KG1 (cell line): Measurements from ENCODE around the gene BCL7B.
"Not testable (repeated sequence)": the region's sequence is repeated elsewhere in the genome, so short reads cannot be mapped to it uniquely, and the experiment has no call there.

Experiments used
- DNase-seq: peaks from one replicate; lab custom pipeline; 2025; lab: John Stamatoyannopoulos, UW

Gene BCL7B

DNA sequence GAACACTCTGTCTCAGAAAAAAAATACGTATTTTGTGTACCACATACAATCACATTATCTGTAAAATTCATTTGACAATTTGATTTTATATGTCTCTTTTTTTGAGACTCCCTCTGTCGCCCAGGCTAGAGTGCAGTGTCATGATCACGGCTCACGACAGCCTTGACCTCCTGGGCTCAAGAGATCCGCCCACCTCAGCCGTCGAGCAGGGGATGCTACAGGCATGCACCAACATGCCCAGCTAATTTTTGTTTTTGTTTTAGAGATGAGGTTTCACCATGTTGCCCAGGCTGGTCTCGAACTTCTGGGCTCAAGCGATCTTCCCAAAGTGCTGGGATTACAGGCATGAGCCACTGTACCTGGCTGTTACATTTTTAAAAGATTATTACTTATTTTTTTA, 23.7 kb downstream of the BCL7B start:
- no peak for DNase-seq

- DNase-seq = no peak
Measured at GRCh38 chr7:73532224-73532623, 25.3 kb downstream of the BCL7B start.

DNA sequence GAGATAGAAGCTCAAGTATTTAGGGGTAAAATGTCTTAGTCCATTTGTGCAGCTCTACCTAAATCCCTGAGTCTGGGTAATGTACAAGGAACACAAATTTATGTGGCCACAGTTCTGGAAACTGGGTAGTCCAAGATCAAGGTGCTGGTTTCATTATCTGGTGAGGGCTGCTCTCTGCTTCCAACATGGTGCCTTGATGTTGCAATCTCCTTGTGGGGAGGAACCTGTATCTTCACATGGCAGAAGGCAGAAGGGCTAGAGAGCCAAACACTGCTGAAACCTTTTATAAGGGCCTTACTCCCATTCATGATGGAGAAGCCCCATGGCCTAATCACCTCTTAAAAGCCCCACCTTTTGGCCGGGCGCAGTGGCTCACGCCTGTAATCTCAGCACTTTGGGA, 26.7 kb downstream of the BCL7B start:
- no peak for DNase-seq

- DNase-seq = peak; percentile 40
Measured at GRCh38 chr7:73526896-73527821, 30.3 kb downstream of the BCL7B start.

GRCh38 chr7:73526158-73526494, 31.4 kb downstream of the BCL7B start:
- DNase-seq = not testable (repeated sequence)

- DNase-seq = peak; percentile 97
Measured at GRCh38 chr7:73522105-73522872, 35.2 kb downstream of the BCL7B start, which contains the start of gene BAZ1B. TSS of gene BAZ1B (minus strand) at chr7:73522293. CDS start at chr7:73521933, 360 bp downstream.

GRCh38 chr7:73521636-73522104, 35.8 kb downstream of the BCL7B start:
- no peak for DNase-seq

GRCh38 chr7:73520673-73521635, 36.5 kb downstream of the BCL7B start:
- DNase-seq = no peak

DNA sequence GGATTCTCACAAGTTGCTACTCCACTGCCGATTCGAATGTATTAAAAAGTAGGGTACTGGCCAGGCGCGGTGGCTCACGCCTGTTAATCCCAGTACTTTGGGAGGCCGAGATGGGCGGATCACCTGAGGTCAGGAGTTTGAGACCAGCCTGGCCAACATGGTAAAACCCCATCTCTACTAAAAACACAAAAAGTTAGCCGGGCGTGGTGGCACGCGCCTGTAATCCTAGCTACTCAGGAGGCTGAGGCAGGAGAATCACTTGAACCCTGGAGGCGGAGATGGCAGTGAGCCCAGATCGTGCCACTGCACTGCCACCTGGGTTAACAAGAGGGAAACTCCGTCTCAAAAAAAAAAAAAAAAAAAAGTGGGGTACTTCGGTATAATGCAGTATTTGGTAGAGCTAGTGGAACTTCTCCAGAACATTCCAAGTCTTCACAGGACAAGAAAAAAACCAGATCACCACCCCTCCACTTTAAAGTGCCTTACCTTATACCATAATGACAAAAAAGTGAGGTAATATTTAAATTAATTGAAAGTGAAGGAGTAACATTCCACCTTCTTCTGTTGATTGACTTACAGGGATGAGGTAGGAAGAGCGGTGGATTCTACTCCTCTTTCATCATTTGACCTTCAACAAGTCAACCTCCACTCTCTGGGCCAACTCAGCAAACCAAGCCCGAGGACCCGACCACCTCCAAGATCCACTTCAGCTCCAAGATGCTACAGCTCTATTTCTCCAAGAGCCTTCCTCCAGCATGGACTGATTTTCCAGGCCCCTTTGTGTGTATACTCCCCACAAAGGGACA, 37.4 kb downstream of the BCL7B start:
- no peak for DNase-seq

DNA sequence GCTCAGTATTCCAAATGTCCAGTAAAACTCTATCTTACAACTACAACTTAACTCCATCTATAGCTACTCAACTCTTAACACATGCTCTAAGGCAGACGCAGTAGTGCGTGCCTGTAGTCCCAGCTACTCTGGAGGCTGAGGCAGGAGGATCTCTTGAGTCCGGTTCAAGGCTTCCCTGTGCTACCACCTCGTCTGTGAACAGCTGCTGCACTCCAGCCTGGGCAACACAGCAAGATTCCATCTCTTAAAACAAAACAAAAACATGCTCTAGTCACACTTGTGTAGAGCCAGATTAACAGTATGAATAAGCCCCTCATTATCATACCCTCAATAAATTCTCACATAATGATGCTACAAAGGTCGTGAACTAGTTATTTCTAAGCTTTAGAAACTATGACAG, 39.0 kb downstream of the BCL7B start:
- no peak for DNase-seq

- no peak for DNase-seq
Measured at GRCh38 chr7:73517241-73517995, 40.1 kb downstream of the BCL7B start.

DNA sequence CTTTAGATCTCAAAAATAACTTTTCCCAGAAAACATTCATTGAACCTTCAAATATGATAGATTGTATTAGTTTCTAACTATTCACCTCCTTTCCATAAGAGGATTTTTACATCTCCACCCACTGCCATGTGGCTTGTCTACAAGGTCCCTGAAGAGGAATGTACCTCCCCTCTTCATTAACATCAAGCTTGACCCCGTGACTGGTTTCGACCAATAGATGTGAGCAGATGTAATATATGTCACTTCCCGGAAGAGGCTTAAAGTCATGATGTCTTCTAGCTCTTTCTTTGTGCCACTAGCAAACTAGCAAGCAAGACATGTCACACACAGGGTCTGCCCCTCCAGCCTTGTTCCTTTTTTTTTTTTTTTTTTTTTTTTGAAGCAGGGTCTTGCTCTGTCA, 42.3 kb downstream of the BCL7B start:
- no peak for DNase-seq

- DNase-seq = no peak
Measured at GRCh38 chr7:73512018-73512780, 45.3 kb downstream of the BCL7B start.

DNA sequence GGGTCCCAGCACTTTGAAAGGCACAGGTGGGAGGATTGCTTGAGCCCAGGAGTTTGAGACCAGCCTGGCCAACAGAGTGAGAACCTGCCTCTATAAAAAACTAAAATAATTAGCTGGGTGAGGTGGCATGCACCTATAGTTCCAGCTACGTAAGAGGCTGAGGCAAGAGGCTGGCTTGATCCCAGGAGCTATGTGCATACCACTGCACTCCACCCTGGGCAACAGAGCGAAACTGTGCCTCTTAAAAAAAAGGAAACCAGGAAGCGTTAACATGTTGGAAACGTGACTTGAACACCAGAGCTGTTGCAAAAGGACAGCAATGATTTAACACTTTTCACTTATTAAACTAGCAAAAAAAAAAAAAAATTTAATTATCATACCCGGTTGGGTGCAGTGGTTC, 48.0 kb downstream of the BCL7B start:
- DNase-seq = no peak

GRCh38 chr7:73507556-73507955, 49.9 kb downstream of the BCL7B start:
- no peak for DNase-seq

GRCh38 chr7:73504920-73505319, 52.6 kb downstream of the BCL7B start:
- DNase-seq = no peak

GRCh38 chr7:73504017-73504416, 53.5 kb downstream of the BCL7B start:
- DNase-seq = no peak

DNA sequence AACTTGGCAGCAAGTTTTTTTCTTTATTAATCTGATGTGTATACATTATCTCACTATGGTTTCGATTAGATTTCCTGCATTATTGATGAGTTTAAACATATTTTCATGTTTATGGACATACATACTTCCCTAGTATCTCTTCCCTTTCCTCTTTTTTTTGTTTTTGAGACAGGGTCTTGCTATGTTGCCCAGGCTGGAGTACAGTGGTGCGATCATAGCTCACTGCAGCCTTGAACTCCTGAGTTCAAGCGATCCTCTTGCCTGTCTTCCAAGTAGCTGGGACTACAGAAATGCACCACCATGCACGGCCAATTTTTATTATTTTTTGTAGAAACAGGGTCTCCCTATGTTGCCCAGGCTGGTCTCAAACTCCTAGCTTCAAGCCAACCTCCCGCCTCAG, 54.3 kb downstream of the BCL7B start:
- no peak for DNase-seq

DNA sequence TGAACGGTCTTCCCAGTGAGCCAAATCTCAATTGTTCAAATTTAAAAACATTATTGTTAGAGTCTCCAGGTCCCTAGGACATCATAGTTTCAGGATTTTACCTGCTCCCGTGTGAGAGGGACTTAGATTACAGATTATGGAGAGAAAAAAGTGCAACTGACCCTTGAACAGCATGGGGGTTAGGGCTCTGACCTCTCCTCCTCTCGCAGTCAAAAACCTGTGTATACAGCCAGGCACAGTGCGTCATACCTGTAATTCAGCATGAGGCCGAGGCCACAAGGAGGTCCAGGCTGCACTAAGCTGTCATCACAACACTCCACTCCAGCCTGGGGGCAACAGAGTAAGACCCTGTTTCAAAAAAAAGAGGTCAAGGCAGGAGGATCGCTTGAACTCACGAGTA, 60.9 kb downstream of the BCL7B start:
- no peak for DNase-seq
